Coronary artery (tissue), 2 donors: Measurements from ENCODE around the gene IGSF3.

Experiments
- DNase-seq: peaks from one replicate; pipeline ENCODE4 v3.0.0-alpha.2; 2017; ENCODE audit warnings: low spot score
- H3K27ac ChIP-seq, 2 donors: fragments of 200-600 bp; sonication (generic); one replicate each; pipeline ENCODE4 v1.5.1; 2016 to 2019
- H3K4me3 ChIP-seq: fragments of 200-600 bp; sonication (generic); 2 replicates; pipeline ENCODE4 v1.5.1; 2016; ENCODE audit warnings: mild to moderate bottlenecking, moderate library complexity
- CTCF ChIP-seq: fragments of 200-600 bp; sonication (generic); IDR thresholded peaks from one replicate; pipeline ENCODE4 v1.5.1; 2019; ENCODE audit warnings: antibody characterized with exemption

Gene IGSF3

GRCh38 chr1:116557323-116557878, 110.1 kb downstream of the IGSF3 start:
- H3K4me3 ChIP-seq: no peak overlapping the region
- TF ChIP-seq CTCF: no peak
- no peak overlapping the region for H3K27ac ChIP-seq
- no peak for DNase-seq

- H3K4me3 ChIP-seq: no peak overlapping the region
- DNase-seq: peak; percentile 83
- no peak for TF ChIP-seq CTCF
- peak overlapping the region; percentile 48 to 58 for H3K27ac ChIP-seq
These were observed 111.1 kb downstream of the IGSF3 start for GRCh38 chr1:116556289-116557006.

- H3K27ac ChIP-seq: no peak overlapping the region
- TF ChIP-seq CTCF: no peak
These were observed 112.6 kb downstream of the IGSF3 start for GRCh38 chr1:116554924-116555323.

GRCh38 chr1:116553386-116554115, 114.0 kb downstream of the IGSF3 start:
- TF ChIP-seq CTCF: no peak
- H3K4me3 ChIP-seq: no peak overlapping the region
- H3K27ac ChIP-seq: no peak overlapping the region
- DNase-seq: no peak

More at GRCh38 chr1:116554924-116555323, 112.6 kb downstream of the IGSF3 start:
- H3K4me3 ChIP-seq: no peak overlapping the region
- no peak for DNase-seq

GRCh38 chr1:116546354-116546977, 121.1 kb downstream of the IGSF3 start:
- no peak overlapping the region for H3K4me3 ChIP-seq
- no peak for DNase-seq
- no peak overlapping the region for H3K27ac ChIP-seq
- no peak for TF ChIP-seq CTCF

GRCh38 chr1:116545359-116545705, 122.2 kb downstream of the IGSF3 start:
- no peak for TF ChIP-seq CTCF
- H3K4me3 ChIP-seq: no peak overlapping the region
- H3K27ac ChIP-seq: no peak overlapping the region
- no peak for DNase-seq
